ENCODE measurements around the gene PAX9. TPM values are rescaled to one million over a fixed set of nuclear protein-coding genes. Genes with fewer than 3 reads are reported as not detected.

Gene PAX9
- total RNA-seq (2022; extraction: Qiagen RNA extraction) = 2.0 to 3.5 TPM (median 3.3 TPM) in 5 replicates

DNA sequence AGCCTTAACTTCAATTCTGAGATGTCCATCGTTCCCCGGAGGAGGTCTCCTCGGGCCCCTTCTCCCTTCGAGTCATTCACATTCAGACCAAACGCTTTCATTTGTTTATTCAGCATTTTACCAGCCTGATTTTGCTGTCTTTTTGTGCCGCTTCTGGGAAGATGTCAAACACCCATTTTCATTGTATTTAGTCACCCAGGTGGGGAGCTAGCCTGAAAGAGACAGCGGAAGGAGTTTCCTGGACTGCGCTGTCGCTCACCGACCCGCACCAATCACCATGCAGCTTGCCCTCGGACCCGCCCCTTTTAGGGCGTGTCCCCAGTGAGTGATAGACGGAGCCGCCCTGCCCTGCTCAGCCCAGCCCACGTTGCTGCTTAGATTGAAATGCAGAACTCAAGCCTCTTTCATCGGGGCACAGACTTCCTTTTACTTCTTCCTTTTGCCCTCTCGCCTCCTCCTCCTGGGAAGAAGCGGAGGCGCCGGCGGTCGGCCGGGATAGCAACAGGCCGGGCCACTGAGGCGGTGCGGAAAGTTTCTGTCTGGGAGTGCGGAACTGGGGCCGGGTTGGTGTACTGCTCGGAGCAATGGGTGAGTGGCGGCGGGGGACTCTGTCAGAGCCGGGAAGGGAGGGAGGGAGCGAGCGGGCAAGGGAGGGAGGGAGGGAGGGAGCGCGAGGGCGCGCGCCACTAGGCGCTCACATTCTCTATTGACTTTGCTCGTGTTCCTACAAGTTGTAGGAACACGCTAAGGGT is at the start of gene PAX9:
Gene PAX9, plus strand, starts transcription at position 355 of the 752 bp plus-strand sequence. Its CDS starts 230 bp downstream, at position 585.

Other genes with a start within 250 kb of the PAX9 start
- 0.05 to 0.10 TPM in 2 of 5 replicates, not detected in the others for gene NKX2-1, start 141.6 kb upstream of the PAX9 start, total RNA-seq (2022; extraction: Qiagen RNA extraction)
- gene NKX2-8, start 79.2 kb upstream of the PAX9 start, total RNA-seq (2022; extraction: Qiagen RNA extraction) = 1.8 to 4.6 TPM (median 3.2 TPM) in 5 replicates

All from A549 treated with Mapracorat at 1 μM for 4 hours (cell line).